ENCODE results near the gene PJA2. TPM values are rescaled to one million over a fixed set of nuclear protein-coding genes. Genes with fewer than 3 reads are reported as not detected.

The PJA2 gene
- total and polyA plus RNA-seq, 2 of the 8 experiments (the other 6 are each of a cell fraction or from before 2014, with no cell fraction given): 15.3 to 47.7 TPM

- Histone ChIP-seq H4K91ac (replicated peaks; ENCODE audit: insufficient read length, low read length) (no peak overlapping the region), H3K79me1 (ENCODE audit: low read depth, low read length) (peaks cover 4% of the 10 kb centered on the region; the same call in 1 of the 2 replicates), H3K4me3 (ENCODE audit: extremely low read depth in 1 of 4, insufficient read depth in 2 of 4, low read depth in 3 of 4, low read length in 4 of 4) (no peak overlapping the region), H3K36me3 (ENCODE audit: control insufficient read depth in 2 of 4, insufficient read depth in 4 of 4, low read length in 3 of 4) (no peaks in the 10 kb centered on the region), H4K8ac (ENCODE audit: extremely low read depth, insufficient read depth, low read length) (no peak overlapping the region), H3K9me3 (ENCODE audit: insufficient read depth in 2 of 2, low read depth in 1 of 2, low read length in 1 of 2) (no peaks in the 10 kb centered on the region), H4K5ac (ENCODE audit: insufficient read length, low read depth, low read length) (no peak overlapping the region), H4K20me1 (replicated peaks in 1 of 2; ENCODE audit: control insufficient read depth in 1 of 2, insufficient read depth in 2 of 2, low read length in 2 of 2) (peaks cover 7 to 9% of the 10 kb centered on the region in 2 experiments), H2BK12ac (ENCODE audit: low read depth, low read length) (no peak overlapping the region; the same call in 1 of the 2 replicates), H3K14ac (ENCODE audit: insufficient read length) (no peak overlapping the region), H3K4ac (replicated peaks; ENCODE audit: insufficient read length, low read depth, low read length) (peak overlapping the region; percentile 96), H2BK5ac (ENCODE audit: low read depth, low read length) (no peak overlapping the region), H2BK120ac (replicated peaks; ENCODE audit: low read depth, low read length) (no peak overlapping the region), H2BK15ac (ENCODE audit: low read length) (no peak overlapping the region), H3K18ac (ENCODE audit: extremely low read depth, low read length) (no peak overlapping the region), H3K27me3 (replicated peaks in 1 of 4; ENCODE audit: control insufficient read depth in 3 of 4, extremely low read depth in 1 of 4, insufficient read depth in 3 of 4, low read length in 3 of 4) (no peaks in the 10 kb centered on the region), H3K56ac (replicated peaks; ENCODE audit: insufficient read length, low read depth, low read length) (no peak overlapping the region), H3K23ac (ENCODE audit: insufficient read length) (no peak overlapping the region), H2AK5ac (ENCODE audit: low read depth, low read length) (peak overlapping the region; percentile 53; the same call in 1 of the 2 replicates), H3K27ac (ENCODE audit: low read depth, low read length) (no peak overlapping the region), H3K9ac (replicated peaks in 1 of 4; ENCODE audit: extremely low read depth in 1 of 4, low read depth in 3 of 4, low read length in 3 of 4) (no peak overlapping the region), H3K23me2 (ENCODE audit: low read depth, low read length) (no peaks in the 10 kb centered on the region), H2BK20ac (ENCODE audit: low read length) (no peak overlapping the region), H2AFZ (ENCODE audit: low read length) (no peak overlapping the region), H3K79me2 (ENCODE audit: control insufficient read depth in 1 of 2, insufficient read depth in 2 of 2, low read length in 2 of 2) (peaks cover 3 to 93% of the 10 kb centered on the region in 2 experiments; a peak in 3 of 4 replicates), H3K4me1 (replicated peaks in 1 of 4; ENCODE audit: control insufficient read depth in 3 of 4, insufficient read depth in 4 of 4, low read length in 3 of 4) (peaks cover 0 to 2% (median 0%) of the 10 kb centered on the region in 4 experiments; a peak in 1 of 7 replicates), H3K4me2 (ENCODE audit: insufficient read depth in 1 of 2, low read depth in 2 of 2, low read length in 2 of 2) (no peak overlapping the region; a peak in 1 of 4 replicates)
- ChIA-PET POLR2A (ENCODE audit: partially characterized antibody) (interaction anchor here (0.7 to 1.1 kb wide), 2 partner anchors 10 to 11 kb away, joined by 3 read pairs; partner anchors contain the start of gene PJA2), CTCF (ENCODE audit: partially characterized antibody) (no interaction called here)
- DNase-seq (ENCODE audit: low read depth in 1 of 2, low spot score in 2 of 2) (no peak), FAIRE-seq (no peak)
- 91% methylated on average over 4 of the region's 6 CpGs; no CpG with 5 or more reads in 1 of the 2 experiments for WGBS, 2 experiments (ENCODE audit: extremely low coverage in 1 of 2, insufficient coverage in 1 of 2, insufficient read length in 1 of 2, insufficient replicate concordance in 2 of 2, low coverage in 1 of 2, low lambda C conversion rate in 2 of 2, missing lambda C conversion rate in 1 of 2)
- TF ChIP-seq EZH2 (IDR thresholded peaks at IDR 0.05; ENCODE audit: low read depth, low read length, severe bottlenecking) (no peak), MAFK (IDR thresholded peaks at IDR 0.05; ENCODE audit: low read depth, low read length) (no peak), EP300 (IDR thresholded peaks at IDR 0.05; ENCODE audit: borderline replicate concordance in 1 of 2, low read depth in 2 of 2, low read length in 2 of 2) (no peak), MAX (IDR thresholded peaks at IDR 0.05) (no peak), ATF2 (IDR thresholded peaks at IDR 0.05; ENCODE audit: low read length) (no peak), RXRA (IDR thresholded peaks at IDR 0.05; ENCODE audit: insufficient read depth, low read depth, low read length) (no peak), CTBP2 (IDR thresholded peaks at IDR 0.05; ENCODE audit: borderline replicate concordance, insufficient read depth, insufficient read length, low read length) (no peak), SP2 (IDR thresholded peaks at IDR 0.05; ENCODE audit: low read length) (no peak), YY1 (IDR thresholded peaks at IDR 0.05; ENCODE audit: low read depth, low read length) (no peak), SP1 (IDR thresholded peaks at IDR 0.05; ENCODE audit: low read depth, low read length) (no peak)
Measured at GRCh38 chr5:109399092-109399759, 10.5 kb downstream of the PJA2 start.

Data from H1 (cell line).